OCI-LY1 (cell line): ENCODE results near the gene ORC3.
"Not testable (repeated sequence)": the region's sequence is repeated elsewhere in the genome, so short reads cannot be mapped to it uniquely, and the experiment has no call there.

Experiments used
- H2AFZ ChIP-seq: fragments of 200-600 bp; sonication (generic), shearing (Covaris generic); 2 replicates; pipeline ENCODE4 v1.6.0; 2014; ENCODE audit warnings: antibody characterized with exemption, mild to moderate bottlenecking, low read length
- H3F3A ChIP-seq: fragments of 200-600 bp; sonication (generic), shearing (Covaris generic); 2 replicates; pipeline ENCODE4 v1.6.0; 2014; ENCODE audit warnings: mild to moderate bottlenecking, antibody characterized with exemption, low read length, moderate library complexity; ENCODE audit not compliant: insufficient read depth
- H3K27ac ChIP-seq: fragments of 200-600 bp; sonication (generic); 2 replicates; pipeline ENCODE4 v1.5.1; 2014; ENCODE audit warnings: low read length, mixed run types, mild to moderate bottlenecking, low read depth; ENCODE audit not compliant: poor library complexity, severe bottlenecking
- H3K27me3 ChIP-seq: fragments of 200-600 bp; sonication (generic); 2 replicates; pipeline ENCODE4 v1.6.0; 2014; ENCODE audit warnings: antibody characterized with exemption, mild to moderate bottlenecking, low read length, moderate library complexity; ENCODE audit not compliant: insufficient read depth
- H3K36me3 ChIP-seq: fragments of 200-600 bp; sonication (generic); 2 replicates; pipeline ENCODE4 v1.6.1; 2014; ENCODE audit warnings: mild to moderate bottlenecking, antibody characterized with exemption, low read length, moderate library complexity, mixed read lengths; ENCODE audit not compliant: insufficient read depth
- H3K4me1 ChIP-seq: fragments of 200-600 bp; sonication (generic); 2 replicates; pipeline ENCODE4 v1.5.1; 2014; ENCODE audit warnings: mild to moderate bottlenecking, low read length, moderate library complexity; ENCODE audit not compliant: insufficient read depth, severe bottlenecking
- H3K4me2 ChIP-seq: fragments of 200-600 bp; sonication (generic), shearing (Covaris generic); 2 replicates; pipeline ENCODE4 v1.6.1; 2014; ENCODE audit warnings: low read length
- H3K4me3 ChIP-seq: fragments of 200-600 bp; sonication (generic); 2 replicates; pipeline ENCODE4 v1.5.1; 2014; ENCODE audit warnings: low read length, low read depth, mild to moderate bottlenecking, mixed read lengths; ENCODE audit not compliant: poor library complexity, severe bottlenecking
- H3K79me2 ChIP-seq: fragments of 200-600 bp; shearing (Covaris generic); 2 replicates; pipeline ENCODE4 v1.6.1; 2016; ENCODE audit warnings: mixed run types, low read length, mixed read lengths; ENCODE audit not compliant: insufficient read depth
- H3K9ac ChIP-seq: fragments of 200-600 bp; sonication (generic), shearing (Covaris generic); 2 replicates; pipeline ENCODE4 v1.6.1; 2014; ENCODE audit warnings: mild to moderate bottlenecking, low read length, mixed read lengths
- H3K9me2 ChIP-seq: fragments of 200-600 bp; sonication (generic), shearing (Covaris generic); 2 replicates; pipeline ENCODE4 v1.6.1; 2014; ENCODE audit warnings: low read depth, mild to moderate bottlenecking, low read length, mixed read lengths
- H3K9me3 ChIP-seq: fragments of 200-600 bp; shearing (Covaris generic); 2 replicates; pipeline ENCODE4 v1.6.1; 2014; ENCODE audit warnings: low read length, mixed read lengths
- H4K20me1 ChIP-seq: fragments of 200-600 bp; sonication (generic), shearing (Covaris generic); 2 replicates; pipeline ENCODE4 v1.6.0; 2016; ENCODE audit warnings: mild to moderate bottlenecking, low read length; ENCODE audit not compliant: insufficient read depth
- EZH2 ChIP-seq: fragments of 200-600 bp; sonication (generic), shearing (Covaris generic); IDR thresholded peaks from 2 replicates; pipeline ENCODE4 v1.8.0; 2017; ENCODE audit warnings: borderline replicate concordance, mixed run types, mild to moderate bottlenecking, antibody characterized with exemption, low read length, moderate library complexity, mixed read lengths
- TF ChIP-seq, protein P1 (sequence below): fragments of 200-600 bp; sonication (generic), shearing (Covaris generic); IDR thresholded peaks from 2 replicates; pipeline ENCODE4 v1.5.1; 2017; ENCODE audit warnings: mild to moderate bottlenecking, antibody characterized with exemption, low read length, moderate library complexity, mixed read lengths

ORC3 gene

DNA sequence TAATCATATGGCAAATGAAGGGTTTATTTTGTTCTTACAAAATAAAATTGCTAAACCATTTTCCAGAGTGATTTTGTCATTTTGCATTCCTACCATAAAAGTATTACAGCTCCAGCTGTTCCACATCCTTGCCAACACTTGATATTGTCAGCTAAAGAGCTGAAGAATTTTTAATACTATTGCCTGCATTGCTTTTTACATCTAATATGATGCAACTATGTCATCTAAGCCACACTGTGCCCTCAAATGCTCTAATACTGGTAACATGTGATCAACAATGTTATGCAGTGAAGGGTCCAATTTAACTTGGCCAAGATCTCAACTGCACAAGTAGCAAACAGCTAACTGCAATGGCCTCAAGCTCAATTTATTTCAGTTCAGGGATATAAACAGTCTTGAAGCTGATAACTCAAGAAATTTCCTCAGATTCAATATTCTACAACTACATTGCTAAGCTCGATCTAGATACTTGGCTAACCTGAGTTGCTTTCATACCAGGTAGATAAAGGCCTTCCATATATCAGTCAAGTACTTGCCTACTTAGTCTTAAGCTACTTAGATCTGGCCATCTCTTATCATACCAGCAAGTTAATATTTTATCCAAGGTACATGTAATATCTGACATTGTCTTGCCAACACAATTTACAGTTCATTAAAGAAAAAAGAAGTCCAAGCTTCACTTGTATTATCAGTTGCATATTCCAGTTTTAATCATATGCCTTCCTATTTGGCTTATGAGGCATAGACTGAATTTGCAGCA, 95.1 kb downstream of the ORC3 start:
- Histone ChIP-seq H4K20me1 (no peaks in the 10 kb centered on the region), H3K27me3 (no peaks in the 10 kb centered on the region), H3F3A (no peaks in the 10 kb centered on the region), H3K9me2 (no peaks in the 10 kb centered on the region), H3K9ac (no peak overlapping the region), H3K79me2 (peaks cover 90% of the 10 kb centered on the region), H3K4me3 (no peak overlapping the region), H3K9me3 (0 out of 2 replicates have a peak, but pooled peaks cover 4% of the 10 kb centered on the region), H3K4me2 (no peak overlapping the region), H3K27ac (no peak overlapping the region), H3K4me1 (no peaks in the 10 kb centered on the region), H2AFZ (no peak overlapping the region), H3K36me3 (peaks cover 90% of the 10 kb centered on the region)
- TF ChIP-seq EZH2: no peak

DNA sequence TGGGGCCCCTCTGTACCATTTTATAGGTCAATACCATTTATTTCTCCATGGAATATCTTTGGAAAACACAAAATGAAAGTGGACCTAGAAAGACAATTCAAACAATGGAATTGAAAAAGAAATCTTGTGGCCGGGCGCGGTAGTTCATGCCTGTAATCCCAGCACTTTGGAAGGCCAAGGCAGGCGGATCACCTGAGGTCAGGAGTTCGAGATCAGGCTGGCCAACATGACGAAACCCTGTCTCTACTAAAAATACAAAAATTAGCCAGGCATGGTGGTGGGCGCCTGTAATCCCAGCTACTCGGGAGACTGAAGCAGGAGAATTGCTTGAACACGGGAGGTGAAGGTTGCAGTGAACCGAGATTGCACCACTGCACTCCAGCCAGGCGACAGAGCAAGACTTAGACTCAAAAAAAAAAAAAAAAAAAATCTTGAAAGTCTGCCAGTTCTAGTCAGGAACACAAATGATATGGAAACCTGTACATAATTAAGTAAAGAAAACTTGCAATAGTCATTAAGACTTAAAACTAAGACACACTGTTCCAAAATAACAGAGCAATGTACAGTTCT, 96.8 kb downstream of the ORC3 start:
- not testable (repeated sequence) for H4K20me1 ChIP-seq, H3K4me3 ChIP-seq, H3K4me1 ChIP-seq, H3K4me2 ChIP-seq, H2AFZ ChIP-seq, H3K9me3 ChIP-seq, H3F3A ChIP-seq, H3K27ac ChIP-seq, H3K9me2 ChIP-seq, H3K9ac ChIP-seq, H3K27me3 ChIP-seq
- peaks cover 83% of the 10 kb centered on the region for H3K36me3 ChIP-seq
- H3K79me2 ChIP-seq: peaks cover 99% of the 10 kb centered on the region

DNA sequence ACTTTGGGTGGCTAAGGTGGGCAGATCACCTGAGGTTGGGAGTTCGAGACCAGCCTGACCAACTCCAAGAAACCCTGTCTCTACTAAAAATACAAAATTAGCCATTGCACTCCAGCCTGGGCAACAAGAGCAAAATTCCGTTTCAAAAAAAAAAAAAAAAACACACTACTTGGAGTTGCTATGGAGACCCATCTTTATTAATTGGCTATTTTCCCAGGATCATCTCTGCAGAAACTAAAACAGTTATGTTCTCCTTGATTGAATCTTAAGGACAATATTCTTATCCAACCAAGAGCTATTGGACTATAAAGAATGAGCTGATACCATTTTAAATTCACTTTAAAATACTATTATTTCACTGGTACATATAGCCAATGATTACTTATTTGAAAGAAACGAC, 97.4 kb downstream of the ORC3 start:
- H3K36me3 ChIP-seq: peaks cover 77% of the 10 kb centered on the region
- H3K4me1 ChIP-seq: peaks cover 15% of the 10 kb centered on the region
- no peaks in the 10 kb centered on the region for H4K20me1 ChIP-seq
- H3F3A ChIP-seq: no peaks in the 10 kb centered on the region
- no peak overlapping the region for H3K4me2 ChIP-seq
- TF ChIP-seq, protein P1, sequence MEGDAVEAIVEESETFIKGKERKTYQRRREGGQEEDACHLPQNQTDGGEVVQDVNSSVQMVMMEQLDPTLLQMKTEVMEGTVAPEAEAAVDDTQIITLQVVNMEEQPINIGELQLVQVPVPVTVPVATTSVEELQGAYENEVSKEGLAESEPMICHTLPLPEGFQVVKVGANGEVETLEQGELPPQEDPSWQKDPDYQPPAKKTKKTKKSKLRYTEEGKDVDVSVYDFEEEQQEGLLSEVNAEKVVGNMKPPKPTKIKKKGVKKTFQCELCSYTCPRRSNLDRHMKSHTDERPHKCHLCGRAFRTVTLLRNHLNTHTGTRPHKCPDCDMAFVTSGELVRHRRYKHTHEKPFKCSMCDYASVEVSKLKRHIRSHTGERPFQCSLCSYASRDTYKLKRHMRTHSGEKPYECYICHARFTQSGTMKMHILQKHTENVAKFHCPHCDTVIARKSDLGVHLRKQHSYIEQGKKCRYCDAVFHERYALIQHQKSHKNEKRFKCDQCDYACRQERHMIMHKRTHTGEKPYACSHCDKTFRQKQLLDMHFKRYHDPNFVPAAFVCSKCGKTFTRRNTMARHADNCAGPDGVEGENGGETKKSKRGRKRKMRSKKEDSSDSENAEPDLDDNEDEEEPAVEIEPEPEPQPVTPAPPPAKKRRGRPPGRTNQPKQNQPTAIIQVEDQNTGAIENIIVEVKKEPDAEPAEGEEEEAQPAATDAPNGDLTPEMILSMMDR: no peak
- TF ChIP-seq EZH2: no peak
- H3K9me3 ChIP-seq: 0 out of 2 replicates have a peak, but pooled peaks cover 4% of the 10 kb centered on the region
- H3K9me2 ChIP-seq: no peaks in the 10 kb centered on the region
- H2AFZ ChIP-seq: no peak overlapping the region
- H3K9ac ChIP-seq: no peak overlapping the region
- H3K27ac ChIP-seq: no peak overlapping the region
- H3K79me2 ChIP-seq: peaks cover 99% of the 10 kb centered on the region
- no peaks in the 10 kb centered on the region for H3K27me3 ChIP-seq
- H3K4me3 ChIP-seq: no peak overlapping the region

DNA sequence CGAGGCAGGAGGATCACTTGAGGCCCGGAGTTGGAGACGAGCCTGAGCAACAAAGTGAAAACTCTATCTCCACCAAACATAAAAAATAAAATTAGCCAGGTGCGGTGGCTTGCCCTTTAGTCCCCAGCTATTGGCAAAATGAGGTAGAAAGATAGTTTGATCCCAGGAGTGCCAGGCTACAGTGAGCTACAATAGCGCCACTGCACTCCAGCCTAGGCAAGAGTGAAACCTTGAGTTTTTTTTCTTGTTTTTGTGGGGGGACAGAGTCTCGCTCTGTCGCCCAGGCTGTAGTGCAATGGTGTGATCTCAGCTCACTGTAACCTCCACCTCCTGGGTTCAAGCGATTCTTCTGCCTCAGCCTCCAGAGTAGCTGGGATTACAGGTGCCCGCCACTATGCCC, 98.0 kb downstream of the ORC3 start:
- not testable (repeated sequence) for H3K9me3 ChIP-seq, H3F3A ChIP-seq, H2AFZ ChIP-seq, H3K9ac ChIP-seq, H4K20me1 ChIP-seq, H3K27ac ChIP-seq, H3K27me3 ChIP-seq, H3K9me2 ChIP-seq, H3K4me3 ChIP-seq, H3K4me2 ChIP-seq
- peaks cover 20% of the 10 kb centered on the region for H3K4me1 ChIP-seq
- H3K79me2 ChIP-seq: peaks cover 99% of the 10 kb centered on the region
- peaks cover 73% of the 10 kb centered on the region for H3K36me3 ChIP-seq
